K562 (cell line): ENCODE results near the gene PDE2A. TPM values are rescaled to one million over a fixed set of nuclear protein-coding genes. Genes with fewer than 3 reads are reported as not detected.

Source experiments
- ATAC-seq: fragments of 200-7000 bp; cut with Tn5 transposase; 3 replicates; pipeline ENCODE4 v1.9.1; 2020; ENCODE audit warnings: moderate library complexity
- BruUV-seq: library from RNA; stranded (reverse); fragments of 400-500 nt; replicated peaks from 2 replicates; lab custom pipeline; 2021; lab: Mats Ljungman, UMichigan
- CTCF ChIA-PET: fragments of 300-600 bp; formaldehyde crosslinking; extraction: SDS; loops from one replicate; lab custom pipeline; 2021; ENCODE audit warnings: low intra/inter-chr PET ratio; lab: Yijun Ruan, JAX
- POLR2A ChIA-PET: fragments of 300-600, 350-650 bp; sonication (Branson Sonifier 250); formaldehyde crosslinking; extraction: SDS; loops from one replicate; lab custom pipeline; 2021; ENCODE audit warnings: antibody characterized with exemption, inconsistent platforms; lab: Yijun Ruan, JAX
- DNase-seq, 4 experiments: peaks; one replicate each; pipeline versions ENCODE4 v3.0.0 to v3.0.0-alpha.2; 2011 to 2018; ENCODE audit warnings: low spot score in 3 of 4, mixed read lengths in 3 of 4; ENCODE audit errors: extremely low read depth in 1 of 4
- FAIRE-seq: peaks from 2 replicates; lab custom pipeline; 2011; peaks lifted over from hg19 to GRCh38; lab: Jason Lieb, UNC
- H2AFZ ChIP-seq: 2 replicates; pipeline ENCODE4 v1.6.0; 2011; ENCODE audit warnings: low read depth, low read length, control low read depth, inconsistent platforms
- H3K27ac ChIP-seq: fragments of 200-600 bp; 3 replicates; pipeline ENCODE4 v1.8.0; 2011; ENCODE audit warnings: low read depth, mild to moderate bottlenecking, control low read depth, inconsistent platforms, low read length, moderate library complexity, mixed read lengths; ENCODE audit errors: extremely low read depth
- H3K27me3 ChIP-seq, 2 experiments: fragments of 300-600 bp in 1 of 2; 2 replicates in 1 of 2; 3 replicates in 1 of 2; pipeline versions ENCODE4 v1.6.0 to v1.8.0; 2011; ENCODE audit warnings: inconsistent platforms in 2 of 2, low read length in 2 of 2, mild to moderate bottlenecking in 1 of 2, mixed read lengths in 1 of 2, moderate library complexity in 1 of 2; ENCODE audit not compliant: control insufficient read depth in 2 of 2, insufficient read depth in 2 of 2
- H3K36me3 ChIP-seq: fragments of 300-600 bp; 3 replicates; pipeline ENCODE4 v1.8.0; 2011; ENCODE audit warnings: mild to moderate bottlenecking, low read length, inconsistent platforms; ENCODE audit not compliant: control insufficient read depth, insufficient read depth
- H3K4me1 ChIP-seq, 2 experiments: fragments of 200-600 bp in 1 of 2; replicated peaks in 1 of 2; 2 replicates in 1 of 2; 3 replicates in 1 of 2; pipeline versions ENCODE4 v1.5.1 to v1.8.0; 2011; ENCODE audit warnings: inconsistent platforms in 2 of 2, low read length in 2 of 2, mild to moderate bottlenecking in 1 of 2, mixed read lengths in 1 of 2, moderate library complexity in 1 of 2; ENCODE audit not compliant: control insufficient read depth in 2 of 2, insufficient read depth in 2 of 2
- H3K4me2 ChIP-seq: 2 replicates; pipeline ENCODE4 v1.6.1; 2011; ENCODE audit warnings: low read length, control low read depth, inconsistent platforms, mixed read lengths; ENCODE audit not compliant: insufficient read depth
- H3K4me3 ChIP-seq: fragments of 200-600 bp; sonication (generic), shearing (Covaris generic); 2 replicates; pipeline ENCODE4 v1.5.1; 2016; ENCODE audit warnings: control low read depth, inconsistent platforms
- H3K79me2 ChIP-seq: fragments of 200-600 bp; 3 replicates; pipeline ENCODE4 v1.8.0; 2011; ENCODE audit warnings: low read length, inconsistent platforms; ENCODE audit not compliant: control insufficient read depth, insufficient read depth
- H3K9ac ChIP-seq, 2 experiments: 2 replicates each; pipeline versions ENCODE4 v1.6.0 to v1.6.1; 2011; ENCODE audit warnings: low read depth in 2 of 2, low read length in 2 of 2, control low read depth in 1 of 2, inconsistent platforms in 1 of 2, mild to moderate bottlenecking in 1 of 2, mixed read lengths in 1 of 2; ENCODE audit not compliant: insufficient read depth in 1 of 2
- H3K9me1 ChIP-seq: one replicate; pipeline ENCODE4 v1.6.0; 2011; ENCODE audit warnings: inconsistent platforms, mild to moderate bottlenecking, low read length, moderate library complexity; ENCODE audit not compliant: control insufficient read depth, insufficient read depth
- H3K9me3 ChIP-seq: replicated peaks from 2 replicates; pipeline ENCODE4 v1.5.1; 2011; ENCODE audit warnings: low read depth, low read length, inconsistent platforms; ENCODE audit not compliant: control insufficient read depth, insufficient read depth
- H4K20me1 ChIP-seq: replicated peaks from 2 replicates; pipeline ENCODE4 v1.6.1; 2011; ENCODE audit warnings: low read length, inconsistent platforms, mixed read lengths; ENCODE audit not compliant: control insufficient read depth, insufficient read depth
- TSC22D4 ChIP-seq: fragments of 450-650 bp; IDR thresholded peaks from 2 replicates; pipeline ENCODE4 v1.6.1; 2016; ENCODE audit warnings: missing genetic modification characterization, missing biosample characterization, control low read depth
- VEZF1 ChIP-seq: fragments of 200-800 bp; sonication (Bioruptor generic); IDR thresholded peaks from 2 replicates; pipeline ENCODE4 v1.6.1; 2017; ENCODE audit warnings: missing genetic modification characterization, missing compliant biosample characterization
- ZFP36 ChIP-seq: fragments of 150-350 bp; IDR thresholded peaks from 2 replicates; pipeline ENCODE4 v1.6.1; 2018; ENCODE audit warnings: low read length, low read depth; ENCODE audit not compliant: partially characterized antibody
- WGBS: fragments of 100-300 bp; shearing (Covaris generic); methylation state at CpG from one replicate; pipeline ENCODE4 v1.1.6; 2016; ENCODE audit warnings: low coverage, mixed read lengths; ENCODE audit not compliant: insufficient coverage; ENCODE audit errors: missing lambda C conversion rate; 5-methylcytosine and 5-hydroxymethylcytosine counted together
- in situ Hi-C: fragments of 300-500 bp; cut with MboI; formaldehyde crosslinking; loops from 4 replicates; pipeline ENCODE4 v1.15.0; 2018; ENCODE audit warnings: inconsistent platforms, mixed read lengths
- intact Hi-C: fragments of 100-400 bp; cut with micrococcal nuclease; formaldehyde crosslinking; loops from 2 replicates; pipeline ENCODE4 v1.14.2; 2022
- polyA plus RNA-seq, 8 experiments: library from polyadenylated mRNA; depleted of rRNA in 4 of 8; stranded (reverse) in 5 of 8; unstranded in 3 of 8; fragments of >200 nt; fragmentation: Nextera tagmentation in 2 of 8; fragmentation: Illumina TruSeq in 1 of 8; extraction: Ambion mirVana in 2 of 8; extraction: Trizol in 1 of 8; gene quantifications; 2 replicates each; pipeline versions ENCODE4 v1.2.1 to v1.2.3, GENCODE V29; 2011 to 2014; ENCODE audit warnings: inconsistent platforms in 1 of 8, missing spikeins in 1 of 8
- total RNA-seq, 7 experiments: library from RNA; depleted of rRNA in 6 of 7; stranded (reverse); fragments of >200 nt in 6 of 7; fragmentation: Illumina TruSeq in 2 of 7; extraction: Trizol in 2 of 7; gene quantifications; 2 replicates each; pipeline versions ENCODE4 v1.2.1 to v1.2.3, GENCODE V29; 2011 to 2021; ENCODE audit warnings: low replicate concordance in 1 of 7

PDE2A gene
- total and polyA plus RNA-seq, 9 of the 15 experiments (the other 6 are each of a cell fraction or from before 2014, with no cell fraction given), result 0.07 to 15.2 (median 1.6) TPM; not detected in 1

GRCh38 chr11:72617080-72617762 lies 57.0 kb downstream of the PDE2A start:
- CTCF ChIA-PET, result no interaction called here

GRCh38 chr11:72616655-72617054 lies 57.6 kb downstream of the PDE2A start:
- Histone ChIP-seq H3K9ac (no peak overlapping the region), H4K20me1 (peaks cover 22% of the 10 kb centered on the region), H3K36me3 (no peaks in the 10 kb centered on the region), H3K4me1 (peaks cover 0 to 13% of the 10 kb centered on the region in 2 experiments; a peak in 3 of 5 replicates), H3K27me3 (peaks cover 5 to 66% of the 10 kb centered on the region in 2 experiments; a peak in 3 of 5 replicates), H3K27ac (no peak overlapping the region), H3K4me2 (no peak overlapping the region), H3K9me1 (no peaks in the 10 kb centered on the region), H3K4me3 (no peak overlapping the region), H2AFZ (no peak overlapping the region), H3K79me2 (no peaks in the 10 kb centered on the region), H3K9me3 (no peaks in the 10 kb centered on the region)
- no peak for ATAC-seq
- intact Hi-C loops, result no loop called here
- DNase-seq, result no peak
- in situ Hi-C loops, result no loop called here
- WGBS, result 5% methylated on average over 4 of the region's 4 CpGs
- FAIRE-seq, result no peak
- POLR2A ChIA-PET, result no interaction called here
- BruUV-seq, result no TSS peak
- peak; percentile 90 for TF ChIP-seq ZFP36
- no peak for TF ChIP-seq VEZF1 (CRISPR knock-in tag)
- CTCF ChIA-PET, result no interaction called here

More at GRCh38 chr11:72617080-72617762, 57.0 kb downstream of the PDE2A start:
- no peak overlapping the region for H3K4me2 ChIP-seq
- in situ Hi-C loops, result no loop called here
- WGBS, result 2% methylated on average over 11 of the region's 11 CpGs
- H2AFZ ChIP-seq, result no peak overlapping the region
- no peak overlapping the region; a peak in 1 of 4 replicates for H3K9ac ChIP-seq
- DNase-seq (no peak), ATAC-seq (peak; percentile 32; the same call in 2 of the 3 replicates), FAIRE-seq (no peak)
- H3K4me1 ChIP-seq, result peaks cover 0 to 13% of the 10 kb centered on the region in 2 experiments; a peak in 3 of 5 replicates
- H3K36me3 ChIP-seq, result no peaks in the 10 kb centered on the region
- BruUV-seq, result no TSS peak
- no peaks in the 10 kb centered on the region for H3K9me1 ChIP-seq
- POLR2A ChIA-PET, result interaction anchor here (0.6 kb wide), 2 partner anchors 205 to 1553 kb away, joined by 3 read pairs; partner anchors contain the start of gene C2CD3
- TF ChIP-seq TSC22D4 (tag), result no peak
- intact Hi-C loops, result no loop called here
- no peak overlapping the region for H3K27ac ChIP-seq
- H4K20me1 ChIP-seq, result peaks cover 22% of the 10 kb centered on the region
- H3K27me3 ChIP-seq, result peaks cover 5 to 64% of the 10 kb centered on the region in 2 experiments; a peak in 3 of 5 replicates
- H3K79me2 ChIP-seq, result no peaks in the 10 kb centered on the region
- H3K4me3 ChIP-seq, result no peak overlapping the region
- H3K9me3 ChIP-seq, result no peaks in the 10 kb centered on the region
